BJ (cell line): ENCODE results near the gene TNK1. TPM values are rescaled to one million over a fixed set of nuclear protein-coding genes. Genes with fewer than 3 reads are reported as not detected.

Experiments
- CTCF ChIA-PET: fragments of 350-600 bp; formaldehyde crosslinking; extraction: SDS; loops from one replicate; lab custom pipeline; 2021; ENCODE audit warnings: antibody characterized with exemption, inconsistent platforms; lab: Yijun Ruan, JAX
- POLR2A ChIA-PET: fragments of 300-600 bp; sonication (Branson Sonifier 250); formaldehyde crosslinking; extraction: SDS; loops from one replicate; lab custom pipeline; 2021; ENCODE audit warnings: antibody characterized with exemption; lab: Charles Lee
- DNase-seq: peaks from one replicate; pipeline ENCODE4 v3.0.0-alpha.2; 2011; ENCODE audit warnings: low read depth
- H3K27me3 ChIP-seq: 2 replicates; pipeline ENCODE4 v1.6.0; 2011; ENCODE audit warnings: low read length; ENCODE audit not compliant: control insufficient read depth, insufficient read depth
- H3K36me3 ChIP-seq: 2 replicates; pipeline ENCODE4 v1.5.1; 2011; ENCODE audit warnings: low read length; ENCODE audit not compliant: control insufficient read depth, insufficient read depth
- H3K4me3 ChIP-seq: 2 replicates; pipeline ENCODE4 v1.5.1; 2011; ENCODE audit warnings: low read depth, mild to moderate bottlenecking, control low read depth, low read length
- CTCF ChIP-seq: IDR thresholded peaks from 2 replicates; pipeline ENCODE4 v1.5.1; 2011; ENCODE audit warnings: low read depth, mild to moderate bottlenecking, control low read depth, inconsistent platforms, low read length, moderate library complexity; ENCODE audit not compliant: insufficient read depth
- polyA plus RNA-seq: library from polyadenylated mRNA; depleted of rRNA; stranded (reverse); fragments of >200 nt; gene quantifications from 2 replicates; pipeline ENCODE4 v1.2.3, GENCODE V29; 2011

The TNK1 gene
- polyA plus RNA-seq, 1 experiment: 2.2 TPM

GRCh38 chr17:7411427-7411750 lies 30.5 kb downstream of the TNK1 start:
- no peak overlapping the region for H3K4me3 ChIP-seq
- no peak for TF ChIP-seq CTCF
- no peaks in the 10 kb centered on the region for H3K27me3 ChIP-seq
- POLR2A ChIA-PET: no interaction called here
- CTCF ChIA-PET: interaction anchor here (0.7 kb wide), 1 partner anchor 27 kb away, joined by 3 read pairs; no protein-coding TSS in a partner anchor
- peaks cover 20% of the 10 kb centered on the region for H3K36me3 ChIP-seq
- no peak for DNase-seq

GRCh38 chr17:7413346-7413985 lies 32.6 kb downstream of the TNK1 start:
- ChIA-PET CTCF (interaction anchor here (1.1 to 1.9 kb wide), 4 partner anchors 10 to 147 kb away, joined by 3 to 6 read pairs (median 5); no protein-coding TSS in a partner anchor), POLR2A (interaction anchor here (0.6 kb wide), 1 partner anchor 9 kb away, joined by 8 read pairs; the partner anchor contains the start of gene TMEM256)
- no peak for DNase-seq
- TF ChIP-seq CTCF: no peak
- Histone ChIP-seq H3K4me3 (no peak overlapping the region), H3K27me3 (no peaks in the 10 kb centered on the region), H3K36me3 (peaks cover 27% of the 10 kb centered on the region)

- CTCF ChIA-PET: no interaction called here
- H3K4me3 ChIP-seq: no peak overlapping the region
- H3K36me3 ChIP-seq: peaks cover 18% of the 10 kb centered on the region
- TF ChIP-seq CTCF: no peak
- POLR2A ChIA-PET: no interaction called here
- no peaks in the 10 kb centered on the region for H3K27me3 ChIP-seq
- no peak for DNase-seq
Observed at GRCh38 chr17:7414837-7415236, 33.9 kb downstream of the TNK1 start.

- H3K36me3 ChIP-seq: peaks cover 16% of the 10 kb centered on the region
- no peak overlapping the region for H3K4me3 ChIP-seq
- no peaks in the 10 kb centered on the region for H3K27me3 ChIP-seq
- TF ChIP-seq CTCF: no peak
- DNase-seq: no peak
- POLR2A ChIA-PET: no interaction called here
- CTCF ChIA-PET: no interaction called here
Observed at GRCh38 chr17:7415784-7416183, 34.9 kb downstream of the TNK1 start.

- TF ChIP-seq CTCF: no peak
- no peak for DNase-seq
- ChIA-PET POLR2A (no interaction called here), CTCF (no interaction called here)
- no peak overlapping the region for H3K4me3 ChIP-seq
- H3K27me3 ChIP-seq: no peaks in the 10 kb centered on the region
- peaks cover 16% of the 10 kb centered on the region for H3K36me3 ChIP-seq
Observed at GRCh38 chr17:7416323-7416722, 35.4 kb downstream of the TNK1 start.
